BLaER1 (cell line): ENCODE measurements around the gene KIF23.
"Not testable (repeated sequence)": the region's sequence is repeated elsewhere in the genome, so short reads cannot be mapped to it uniquely, and the experiment has no call there.

Experiments used
- H3K27ac ChIP-seq: shearing (Covaris generic); formaldehyde crosslinking; 2 replicates; pipeline ENCODE4 v1.8.1; 2022
- H3K27me3 ChIP-seq: shearing (Covaris generic); formaldehyde crosslinking; 2 replicates; pipeline ENCODE4 v1.8.1; 2022
- H3K36me3 ChIP-seq: shearing (Covaris generic); formaldehyde crosslinking; 2 replicates; pipeline ENCODE4 v1.8.1; 2022
- H3K4me1 ChIP-seq: shearing (Covaris generic); formaldehyde crosslinking; 2 replicates; pipeline ENCODE4 v1.8.1; 2022
- H3K4me2 ChIP-seq: shearing (Covaris generic); formaldehyde crosslinking; 2 replicates; pipeline ENCODE4 v1.8.1; 2022
- H3K4me3 ChIP-seq: shearing (Covaris generic); formaldehyde crosslinking; 2 replicates; pipeline ENCODE4 v1.8.1; 2022
- H3K9ac ChIP-seq: shearing (Covaris generic); formaldehyde crosslinking; 2 replicates; pipeline ENCODE4 v1.8.1; 2022
- H3K9me3 ChIP-seq: shearing (Covaris generic); formaldehyde crosslinking; 2 replicates; pipeline ENCODE4 v1.8.1; 2022
- H4K20me1 ChIP-seq: shearing (Covaris generic); formaldehyde crosslinking; 2 replicates; pipeline ENCODE4 v1.8.1; 2022
- Cebpa-rat ChIP-seq: shearing (Covaris generic); IDR thresholded peaks from 2 replicates; pipeline ENCODE4 v1.8.1; 2022

KIF23 gene

GRCh38 chr15:69413822-69414700 is at the start of gene KIF23:
Gene KIF23, plus strand, starts transcription at chr15:69414349. Its CDS starts 117 bp downstream, at chr15:69414466.
- H4K20me1 ChIP-seq, result no peaks in the 10 kb centered on the region
- no peaks in the 10 kb centered on the region for H3K27me3 ChIP-seq
- H3K27ac ChIP-seq, result peak within 1 kb of the TSS; percentile 80
- H3K4me2 ChIP-seq, result peak within 1 kb of the TSS; percentile 82
- H3K4me1 ChIP-seq, result peaks cover 20% of the 10 kb centered on the region
- no peak for TF ChIP-seq Cebpa-rat
- H3K4me3 ChIP-seq, result peak within 1 kb of the TSS; percentile 98
- H3K9ac ChIP-seq, result peak within 1 kb of the TSS; percentile 85
- H3K9me3 ChIP-seq, result no peaks in the 10 kb centered on the region
- peaks cover 18% of the 10 kb centered on the region for H3K36me3 ChIP-seq

- no peak for TF ChIP-seq Cebpa-rat
- Histone ChIP-seq H3K27ac (no peak overlapping the region), H3K27me3 (no peaks in the 10 kb centered on the region), H3K4me3 (no peak overlapping the region), H3K36me3 (no peaks in the 10 kb centered on the region), H3K4me2 (no peak overlapping the region), H3K9me3 (no peaks in the 10 kb centered on the region), H4K20me1 (no peaks in the 10 kb centered on the region), H3K9ac (no peak overlapping the region), H3K4me1 (no peaks in the 10 kb centered on the region)
Observed at GRCh38 chr15:69367236-69367635, 46.9 kb upstream of the KIF23 start.

- no peak overlapping the region for H3K4me3 ChIP-seq
- H3K27me3 ChIP-seq, result no peaks in the 10 kb centered on the region
- no peaks in the 10 kb centered on the region for H4K20me1 ChIP-seq
- H3K27ac ChIP-seq, result no peak overlapping the region
- H3K4me2 ChIP-seq, result no peak overlapping the region
- H3K9me3 ChIP-seq, result no peaks in the 10 kb centered on the region
- TF ChIP-seq Cebpa-rat, result no peak
- H3K4me1 ChIP-seq, result no peaks in the 10 kb centered on the region
- no peaks in the 10 kb centered on the region for H3K36me3 ChIP-seq
- no peak overlapping the region for H3K9ac ChIP-seq
Observed at GRCh38 chr15:69369631-69370030, 44.5 kb upstream of the KIF23 start.

GRCh38 chr15:69373406-69373805 is 40.7 kb upstream of the KIF23 start:
- Histone ChIP-seq H3K27ac (no peak overlapping the region), H3K9me3 (no peaks in the 10 kb centered on the region), H3K36me3 (no peaks in the 10 kb centered on the region), H3K4me1 (no peaks in the 10 kb centered on the region), H3K27me3 (no peaks in the 10 kb centered on the region), H3K9ac (no peak overlapping the region), H3K4me3 (no peak overlapping the region), H4K20me1 (no peaks in the 10 kb centered on the region), H3K4me2 (no peak overlapping the region)
- no peak for TF ChIP-seq Cebpa-rat

GRCh38 chr15:69375151-69375790 is 38.9 kb upstream of the KIF23 start:
- no peak overlapping the region for H3K27ac ChIP-seq
- H3K36me3 ChIP-seq, result no peaks in the 10 kb centered on the region
- no peaks in the 10 kb centered on the region for H3K4me1 ChIP-seq
- no peak for TF ChIP-seq Cebpa-rat
- no peak overlapping the region for H3K4me2 ChIP-seq
- H3K27me3 ChIP-seq, result no peaks in the 10 kb centered on the region
- H3K9ac ChIP-seq, result no peak overlapping the region
- H4K20me1 ChIP-seq, result no peaks in the 10 kb centered on the region
- no peaks in the 10 kb centered on the region for H3K9me3 ChIP-seq
- no peak overlapping the region for H3K4me3 ChIP-seq

GRCh38 chr15:69377216-69377970 is 36.8 kb upstream of the KIF23 start:
- Histone ChIP-seq H3K9ac (no peak overlapping the region), H3K9me3 (no peaks in the 10 kb centered on the region), H3K27me3 (no peaks in the 10 kb centered on the region), H3K36me3 (no peaks in the 10 kb centered on the region), H4K20me1 (no peaks in the 10 kb centered on the region), H3K4me3 (no peak overlapping the region), H3K27ac (no peak overlapping the region), H3K4me1 (no peaks in the 10 kb centered on the region), H3K4me2 (no peak overlapping the region)
- no peak for TF ChIP-seq Cebpa-rat

GRCh38 chr15:69380100-69380725 is 33.9 kb upstream of the KIF23 start:
- Histone ChIP-seq H3K36me3 (no peaks in the 10 kb centered on the region), H3K27ac (no peak overlapping the region), H3K9me3 (no peaks in the 10 kb centered on the region), H3K27me3 (no peaks in the 10 kb centered on the region), H3K4me2 (no peak overlapping the region), H4K20me1 (no peaks in the 10 kb centered on the region), H3K4me1 (no peaks in the 10 kb centered on the region), H3K4me3 (no peak overlapping the region), H3K9ac (no peak overlapping the region)
- TF ChIP-seq Cebpa-rat, result no peak

- no peaks in the 10 kb centered on the region for H3K4me1 ChIP-seq
- H3K27me3 ChIP-seq, result no peaks in the 10 kb centered on the region
- no peak for TF ChIP-seq Cebpa-rat
- H3K4me2 ChIP-seq, result no peak overlapping the region
- no peaks in the 10 kb centered on the region for H3K36me3 ChIP-seq
- H3K9ac ChIP-seq, result no peak overlapping the region
- no peaks in the 10 kb centered on the region for H4K20me1 ChIP-seq
- no peak overlapping the region for H3K27ac ChIP-seq
- no peak overlapping the region for H3K4me3 ChIP-seq
- no peaks in the 10 kb centered on the region for H3K9me3 ChIP-seq
Observed at GRCh38 chr15:69380726-69381105, 33.4 kb upstream of the KIF23 start.

GRCh38 chr15:69382176-69382575 is 32.0 kb upstream of the KIF23 start:
- not testable (repeated sequence) for H3K4me2 ChIP-seq, H4K20me1 ChIP-seq, H3K4me3 ChIP-seq, H3K4me1 ChIP-seq, H3K9ac ChIP-seq, H3K9me3 ChIP-seq, H3K27me3 ChIP-seq, H3K27ac ChIP-seq, H3K36me3 ChIP-seq

- H3K27ac ChIP-seq, H3K9ac ChIP-seq, H3K27me3 ChIP-seq, H3K36me3 ChIP-seq, H3K4me2 ChIP-seq, H3K9me3 ChIP-seq, H4K20me1 ChIP-seq, H3K4me3 ChIP-seq, H3K4me1 ChIP-seq: not testable (repeated sequence)
Observed at GRCh38 chr15:69384066-69384465, 30.1 kb upstream of the KIF23 start.
